Trophoblast cell (in vitro differentiated cells and primary cell): ENCODE measurements around the gene KCNQ2.
A peak's percentile ranks its signal among the peaks of the same experiment; 100 is the strongest.

Source experiments
- DNase-seq, 2 donors: peaks; one replicate each; pipeline ENCODE4 v3.0.0-alpha.2; 2016
- H2AFZ ChIP-seq: 2 replicates; pipeline ENCODE4 v1.6.1; 2013; ENCODE audit warnings: low read length, moderate library complexity, mild to moderate bottlenecking; ENCODE audit not compliant: insufficient read depth, poor library complexity
- H2AK5ac ChIP-seq: 2 replicates; pipeline ENCODE4 v1.6.1; 2013; ENCODE audit warnings: mild to moderate bottlenecking, low read length
- H2BK120ac ChIP-seq: 2 replicates; pipeline ENCODE4 v1.6.1; 2013; ENCODE audit warnings: low read length, mild to moderate bottlenecking, moderate library complexity; ENCODE audit not compliant: insufficient read depth, poor library complexity
- H2BK12ac ChIP-seq: 2 replicates; pipeline ENCODE4 v1.6.1; 2013; ENCODE audit warnings: mild to moderate bottlenecking, low read length, moderate library complexity
- H2BK5ac ChIP-seq: 2 replicates; pipeline ENCODE4 v1.6.1; 2013; ENCODE audit warnings: low read length, low read depth, moderate library complexity, mild to moderate bottlenecking; ENCODE audit not compliant: poor library complexity
- H3K14ac ChIP-seq: 2 replicates; pipeline ENCODE4 v1.6.1; 2013; ENCODE audit warnings: mild to moderate bottlenecking, low read length
- H3K18ac ChIP-seq: 2 replicates; pipeline ENCODE4 v1.6.1; 2013; ENCODE audit warnings: mild to moderate bottlenecking, low read length
- H3K23ac ChIP-seq: 2 replicates; pipeline ENCODE4 v1.6.1; 2013; ENCODE audit warnings: low read length
- H3K27ac ChIP-seq: 2 replicates; pipeline ENCODE4 v1.5.1; 2013; ENCODE audit warnings: low read depth, mild to moderate bottlenecking, inconsistent platforms, low read length, moderate library complexity
- H3K27me3 ChIP-seq: 2 replicates; pipeline ENCODE4 v1.6.1; 2013; ENCODE audit warnings: inconsistent platforms, mild to moderate bottlenecking, low read length, moderate library complexity; ENCODE audit not compliant: insufficient read depth
- H3K36me3 ChIP-seq, 2 experiments: 1 replicate in 1 of 2; 2 replicates in 1 of 2; pipeline ENCODE4 v1.6.1; 2013; ENCODE audit warnings: low read length in 2 of 2, mild to moderate bottlenecking in 2 of 2, moderate library complexity in 1 of 2; ENCODE audit not compliant: insufficient read depth in 2 of 2, control insufficient read depth in 1 of 2
- H3K4ac ChIP-seq: 2 replicates; pipeline ENCODE4 v1.6.1; 2013; ENCODE audit warnings: low read depth, mild to moderate bottlenecking, low read length, moderate library complexity
- H3K4me1 ChIP-seq, 2 experiments: 1 replicate in 1 of 2; 2 replicates in 1 of 2; pipeline ENCODE4 v1.6.1; 2013; ENCODE audit warnings: low read length in 2 of 2, mild to moderate bottlenecking in 2 of 2, moderate library complexity in 1 of 2; ENCODE audit not compliant: insufficient read depth in 2 of 2, control insufficient read depth in 1 of 2
- H3K4me2 ChIP-seq: 2 replicates; pipeline ENCODE4 v1.6.1; 2013; ENCODE audit warnings: inconsistent platforms, mild to moderate bottlenecking, low read length, moderate library complexity
- H3K4me3 ChIP-seq: 2 replicates; pipeline ENCODE4 v1.5.1; 2013; ENCODE audit warnings: mild to moderate bottlenecking, low read depth, low read length, inconsistent platforms
- H3K79me1 ChIP-seq: one replicate; pipeline ENCODE4 v1.6.1; 2013; ENCODE audit warnings: low read length
- H3K79me2 ChIP-seq: 2 replicates; pipeline ENCODE4 v1.6.1; 2013; ENCODE audit warnings: low read length, mild to moderate bottlenecking; ENCODE audit not compliant: control insufficient read depth, insufficient read depth, poor library complexity
- H3K9ac ChIP-seq: 2 replicates; pipeline ENCODE4 v1.6.1; 2013; ENCODE audit warnings: mild to moderate bottlenecking, low read length
- H3K9me3 ChIP-seq: 2 replicates; pipeline ENCODE4 v1.6.1; 2013; ENCODE audit warnings: low read depth, mild to moderate bottlenecking, control low read depth, inconsistent platforms, low read length; ENCODE audit not compliant: insufficient read depth
- H4K12ac ChIP-seq: 2 replicates; pipeline ENCODE4 v1.6.1; 2013; ENCODE audit warnings: low read depth, mild to moderate bottlenecking, low read length, moderate library complexity
- H4K8ac ChIP-seq: 2 replicates; pipeline ENCODE4 v1.6.1; 2013; ENCODE audit warnings: low read depth, mild to moderate bottlenecking, low read length, moderate library complexity
- H4K91ac ChIP-seq: one replicate; pipeline ENCODE4 v1.6.1; 2013; ENCODE audit warnings: low read depth, mild to moderate bottlenecking, low read length, moderate library complexity
- WGBS: extraction: QIAGEN DNeasy Blood & Tissue Kit; methylation state at CpG from one replicate; pipeline ENCODE4 v1.1.7; 2013; ENCODE audit warnings: missing lambda C conversion rate; ENCODE audit not compliant: insufficient read length, insufficient coverage; ENCODE audit errors: extremely low coverage; 5-methylcytosine and 5-hydroxymethylcytosine counted together

Gene KCNQ2

DNA sequence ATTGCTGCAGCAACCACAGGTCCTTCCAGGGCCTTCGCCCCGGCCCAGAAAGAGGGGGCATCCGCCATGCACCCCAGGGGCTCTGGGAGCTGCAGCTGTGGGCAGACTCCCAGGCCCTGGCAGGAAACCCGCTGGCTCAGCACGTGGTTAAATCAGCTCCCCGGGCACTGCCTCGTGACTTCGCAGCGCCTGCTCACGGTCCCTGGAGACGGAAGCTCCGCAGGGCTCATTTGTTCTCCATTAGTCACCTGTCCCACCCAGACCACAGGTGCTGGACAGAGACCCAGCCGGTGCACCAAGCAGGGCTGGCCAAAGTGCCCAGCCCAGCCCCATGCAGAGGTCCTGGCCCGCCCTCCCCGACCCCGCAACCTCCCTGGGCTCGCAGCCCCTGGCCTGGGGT lies 14.7 kb downstream of the KCNQ2 start:
- H4K8ac ChIP-seq: no peak overlapping the region
- no peak overlapping the region for H2BK5ac ChIP-seq
- no peak overlapping the region for H2BK120ac ChIP-seq
- no peaks in the 10 kb centered on the region for H3K79me1 ChIP-seq
- H3K79me2 ChIP-seq: no peaks in the 10 kb centered on the region
- H3K4me3 ChIP-seq: no peak overlapping the region
- H3K14ac ChIP-seq: no peak overlapping the region
- DNase-seq: peak; percentile 6 to 26
- no peaks in the 10 kb centered on the region for H3K27me3 ChIP-seq
- H2AFZ ChIP-seq: no peak overlapping the region
- H3K18ac ChIP-seq: no peak overlapping the region
- no peak overlapping the region for H4K91ac ChIP-seq
- H3K9ac ChIP-seq: no peak overlapping the region
- H3K4me1 ChIP-seq: no peaks in the 10 kb centered on the region
- H3K36me3 ChIP-seq: no peaks in the 10 kb centered on the region
- no peak overlapping the region for H3K27ac ChIP-seq
- no peak overlapping the region for H2AK5ac ChIP-seq
- H3K4ac ChIP-seq: no peak overlapping the region
- no peaks in the 10 kb centered on the region for H3K9me3 ChIP-seq
- H3K4me2 ChIP-seq: no peak overlapping the region
- no peak overlapping the region for H4K12ac ChIP-seq
- no peak overlapping the region for H2BK12ac ChIP-seq
- H3K23ac ChIP-seq: no peak overlapping the region
- WGBS: no CpG with 5 or more reads among the region's 17 CpGs

DNA sequence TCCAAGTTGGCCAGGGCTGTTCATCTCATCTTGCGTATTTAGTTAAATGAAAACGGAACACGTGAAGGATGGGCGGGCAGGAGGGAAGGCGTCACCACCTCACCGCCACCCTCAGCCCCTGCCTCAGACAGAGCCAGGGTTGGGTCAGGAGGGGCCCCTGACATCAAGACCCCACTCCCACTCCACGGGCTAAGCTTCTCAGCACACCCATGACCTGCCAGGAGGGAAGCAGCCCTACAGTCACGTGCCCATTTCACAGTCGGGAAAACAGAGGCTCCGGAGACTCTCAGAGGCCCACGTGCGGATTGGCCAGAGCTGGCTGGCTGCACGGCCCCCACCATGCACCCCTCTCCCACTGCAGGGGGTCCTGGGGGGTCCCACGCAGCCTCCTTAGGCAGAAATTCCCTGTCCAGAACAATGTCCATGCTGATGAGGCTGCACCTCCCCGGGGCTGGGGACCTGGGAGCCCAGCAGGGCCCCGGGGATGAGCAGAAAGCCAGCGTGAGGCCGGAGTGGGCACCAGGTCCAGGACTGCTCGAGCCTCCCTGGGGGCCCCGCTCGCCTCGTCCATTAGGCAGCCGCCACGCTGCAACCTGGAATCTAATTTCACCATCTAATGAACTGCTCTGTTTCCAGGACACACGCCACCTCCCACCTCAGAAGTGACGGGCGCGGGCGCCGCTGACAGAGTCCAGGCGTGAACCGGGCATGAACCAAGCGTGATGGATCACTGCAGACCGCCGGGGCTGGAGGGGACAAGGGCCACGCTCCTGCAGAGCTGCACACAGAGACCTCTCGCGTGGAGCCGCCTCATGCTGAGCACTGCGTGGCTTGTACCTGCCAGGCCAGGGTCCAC lies 15.8 kb downstream of the KCNQ2 start:
- no peak overlapping the region for H3K18ac ChIP-seq
- WGBS: no CpG with 5 or more reads among the region's 40 CpGs
- no peak overlapping the region for H4K12ac ChIP-seq
- no peaks in the 10 kb centered on the region for H3K9me3 ChIP-seq
- DNase-seq: no peak
- H2AK5ac ChIP-seq: no peak overlapping the region
- H3K79me1 ChIP-seq: no peaks in the 10 kb centered on the region
- no peak overlapping the region for H3K4ac ChIP-seq
- no peak overlapping the region for H3K9ac ChIP-seq
- H4K91ac ChIP-seq: no peak overlapping the region
- H3K4me2 ChIP-seq: no peak overlapping the region
- no peak overlapping the region for H2BK120ac ChIP-seq
- H3K23ac ChIP-seq: no peak overlapping the region
- no peak overlapping the region for H3K14ac ChIP-seq
- H3K79me2 ChIP-seq: no peaks in the 10 kb centered on the region
- H3K36me3 ChIP-seq: no peaks in the 10 kb centered on the region
- no peak overlapping the region for H3K4me3 ChIP-seq
- H3K4me1 ChIP-seq: no peaks in the 10 kb centered on the region
- H2BK5ac ChIP-seq: no peak overlapping the region
- H2AFZ ChIP-seq: no peak overlapping the region
- no peaks in the 10 kb centered on the region for H3K27me3 ChIP-seq
- no peak overlapping the region for H3K27ac ChIP-seq
- no peak overlapping the region for H4K8ac ChIP-seq
- H2BK12ac ChIP-seq: no peak overlapping the region

DNA sequence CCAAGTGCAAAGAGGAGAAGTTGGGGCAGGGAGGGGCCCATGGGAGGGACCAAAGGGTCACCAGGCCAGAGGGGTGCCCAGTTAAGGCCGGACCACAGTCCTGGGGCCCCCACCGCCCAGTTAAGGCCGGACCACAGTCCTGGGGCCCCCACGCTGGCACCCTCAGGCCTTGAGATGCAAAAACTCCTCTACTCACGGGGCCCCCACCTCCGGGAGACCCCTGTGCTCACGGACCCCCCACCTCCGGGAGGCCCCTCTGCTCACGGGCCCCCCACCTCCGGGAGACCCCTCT lies 16.9 kb downstream of the KCNQ2 start:
- H3K27ac ChIP-seq: no peak overlapping the region
- no peaks in the 10 kb centered on the region for H3K4me1 ChIP-seq
- no peak overlapping the region for H3K4me3 ChIP-seq
- H3K18ac ChIP-seq: no peak overlapping the region
- H3K9me3 ChIP-seq: no peaks in the 10 kb centered on the region
- no peak overlapping the region for H2BK5ac ChIP-seq
- H4K8ac ChIP-seq: no peak overlapping the region
- H2BK120ac ChIP-seq: no peak overlapping the region
- no peak overlapping the region for H3K4me2 ChIP-seq
- H4K12ac ChIP-seq: no peak overlapping the region
- no peaks in the 10 kb centered on the region for H3K79me2 ChIP-seq
- no peak for DNase-seq
- no peak overlapping the region for H4K91ac ChIP-seq
- no peak overlapping the region for H3K14ac ChIP-seq
- no peaks in the 10 kb centered on the region for H3K79me1 ChIP-seq
- H3K23ac ChIP-seq: no peak overlapping the region
- WGBS: no CpG with 5 or more reads among the region's 10 CpGs
- H2AFZ ChIP-seq: no peak overlapping the region
- no peaks in the 10 kb centered on the region for H3K36me3 ChIP-seq
- H3K27me3 ChIP-seq: no peaks in the 10 kb centered on the region
- no peak overlapping the region for H3K9ac ChIP-seq
- no peak overlapping the region for H2AK5ac ChIP-seq
- no peak overlapping the region for H2BK12ac ChIP-seq
- no peak overlapping the region for H3K4ac ChIP-seq

DNA sequence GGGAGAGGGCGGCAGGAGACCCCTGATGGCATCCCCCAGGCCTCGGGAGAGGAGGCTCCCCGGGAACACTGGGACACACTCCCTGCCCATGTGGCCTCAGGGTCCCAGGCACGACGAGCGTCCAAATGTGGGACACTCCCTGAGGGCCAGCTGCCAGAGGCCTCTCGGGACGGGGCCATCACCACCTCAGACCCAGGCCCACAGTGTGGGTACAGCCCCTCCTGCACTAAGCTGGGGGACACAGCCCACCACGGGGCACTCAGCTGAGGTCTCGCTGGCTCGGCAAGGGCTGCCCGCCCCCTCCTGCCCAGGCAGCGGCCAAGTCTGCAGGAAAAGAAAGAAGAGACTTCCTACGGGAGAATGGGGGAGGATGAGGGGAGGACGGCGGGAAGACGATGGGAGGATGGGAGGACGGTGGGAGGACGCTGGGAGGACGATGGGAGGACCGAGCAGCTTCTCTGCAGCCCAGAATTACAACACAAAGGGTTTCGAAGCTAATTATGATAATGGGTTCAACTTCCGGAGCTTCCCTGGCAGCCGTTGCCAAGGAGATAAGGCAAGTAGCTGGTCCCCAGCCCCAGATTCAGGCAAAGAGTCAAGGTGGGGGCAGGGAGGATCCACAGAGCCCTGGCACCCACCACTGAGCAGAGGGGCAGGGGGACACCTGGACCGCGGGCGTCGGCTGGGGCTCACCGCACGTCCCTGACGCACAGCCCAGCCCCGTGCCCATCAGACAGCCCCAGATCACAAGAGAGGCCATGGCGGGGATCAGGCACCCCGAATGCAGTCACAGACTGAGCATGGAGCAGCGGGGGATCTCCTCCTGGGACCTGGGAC lies 17.5 kb downstream of the KCNQ2 start:
- no peak overlapping the region for H2AFZ ChIP-seq

More for the DNA sequence above, 17.5 kb downstream of the KCNQ2 start:
- H3K79me1 ChIP-seq: no peaks in the 10 kb centered on the region
- H4K91ac ChIP-seq: no peak overlapping the region
- H3K36me3 ChIP-seq: no peaks in the 10 kb centered on the region
- WGBS: 100% methylated on average over 4 of the region's 35 CpGs
- no peaks in the 10 kb centered on the region for H3K9me3 ChIP-seq
- H3K23ac ChIP-seq: no peak overlapping the region
- H3K27ac ChIP-seq: no peak overlapping the region
- no peak overlapping the region for H3K4me2 ChIP-seq
- no peak overlapping the region for H4K8ac ChIP-seq
- no peak overlapping the region for H3K4me3 ChIP-seq
- H3K18ac ChIP-seq: no peak overlapping the region
- no peak overlapping the region for H2AK5ac ChIP-seq
- H3K4me1 ChIP-seq: no peaks in the 10 kb centered on the region
- no peak overlapping the region for H2BK5ac ChIP-seq
- H3K4ac ChIP-seq: no peak overlapping the region
- DNase-seq: no peak
- no peak overlapping the region for H2BK120ac ChIP-seq
- no peak overlapping the region for H3K14ac ChIP-seq
- no peaks in the 10 kb centered on the region for H3K27me3 ChIP-seq
- no peak overlapping the region for H4K12ac ChIP-seq
- H3K9ac ChIP-seq: no peak overlapping the region
- H3K79me2 ChIP-seq: no peaks in the 10 kb centered on the region
- no peak overlapping the region for H2BK12ac ChIP-seq
